OCI-LY7 (cell line): ENCODE data around the gene EEF1AKMT3.

Experiments used
- EZH2phosphoT487 ChIP-seq: fragments of 200-600 bp; sonication (generic); IDR thresholded peaks from 2 replicates; pipeline ENCODE4 v1.6.1; 2018; ENCODE audit warnings: low read depth, borderline replicate concordance, mild to moderate bottlenecking, mixed run types, antibody characterized with exemption, low read length, moderate library complexity, mixed read lengths
- TF ChIP-seq, protein P1 (sequence below): fragments of 200-600 bp; sonication (generic); conservative IDR thresholded peaks from 2 replicates; pipeline ENCODE4 v1.5.1; 2014; ENCODE audit warnings: mild to moderate bottlenecking, antibody characterized with exemption, low read length, moderate library complexity, mixed read lengths

DNA sequence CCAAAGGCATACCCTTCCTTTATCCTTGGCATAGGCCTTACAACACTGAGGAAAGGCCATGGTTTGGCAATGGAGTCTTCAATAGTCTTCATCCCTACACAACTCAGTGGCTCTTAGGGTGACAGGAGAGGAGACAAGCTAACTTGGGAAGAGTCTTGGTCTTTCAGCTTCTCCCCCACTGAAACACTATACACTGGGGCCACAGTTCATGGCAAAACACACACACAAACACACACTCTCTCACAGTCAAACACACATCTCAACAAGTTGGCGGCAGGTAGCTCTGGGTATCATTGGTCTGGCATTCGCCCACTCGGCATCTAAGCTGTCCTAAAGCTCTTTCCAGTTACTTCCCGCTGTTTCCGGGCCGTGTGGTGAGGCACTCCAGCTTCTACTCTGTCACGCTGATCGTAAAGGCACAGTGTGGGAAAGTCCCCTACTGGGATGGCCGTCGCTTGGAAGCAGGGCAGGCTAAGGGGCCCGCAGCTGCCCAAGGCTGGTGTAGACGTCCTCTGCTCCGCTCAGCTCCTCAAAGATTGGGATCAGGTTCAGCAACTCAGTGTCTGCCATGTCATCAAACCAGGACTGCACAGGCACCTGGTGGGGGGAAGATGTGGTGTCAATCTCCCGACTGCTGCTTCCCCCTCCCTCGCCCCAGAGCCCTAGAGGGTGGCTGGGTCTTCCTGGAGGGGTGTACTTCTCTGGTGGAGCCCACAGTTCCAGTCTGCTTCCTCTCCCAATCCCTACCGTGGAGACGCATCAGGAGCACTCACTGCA is 50.9 kb downstream of the EEF1AKMT3 start:
- TF ChIP-seq, protein P1, sequence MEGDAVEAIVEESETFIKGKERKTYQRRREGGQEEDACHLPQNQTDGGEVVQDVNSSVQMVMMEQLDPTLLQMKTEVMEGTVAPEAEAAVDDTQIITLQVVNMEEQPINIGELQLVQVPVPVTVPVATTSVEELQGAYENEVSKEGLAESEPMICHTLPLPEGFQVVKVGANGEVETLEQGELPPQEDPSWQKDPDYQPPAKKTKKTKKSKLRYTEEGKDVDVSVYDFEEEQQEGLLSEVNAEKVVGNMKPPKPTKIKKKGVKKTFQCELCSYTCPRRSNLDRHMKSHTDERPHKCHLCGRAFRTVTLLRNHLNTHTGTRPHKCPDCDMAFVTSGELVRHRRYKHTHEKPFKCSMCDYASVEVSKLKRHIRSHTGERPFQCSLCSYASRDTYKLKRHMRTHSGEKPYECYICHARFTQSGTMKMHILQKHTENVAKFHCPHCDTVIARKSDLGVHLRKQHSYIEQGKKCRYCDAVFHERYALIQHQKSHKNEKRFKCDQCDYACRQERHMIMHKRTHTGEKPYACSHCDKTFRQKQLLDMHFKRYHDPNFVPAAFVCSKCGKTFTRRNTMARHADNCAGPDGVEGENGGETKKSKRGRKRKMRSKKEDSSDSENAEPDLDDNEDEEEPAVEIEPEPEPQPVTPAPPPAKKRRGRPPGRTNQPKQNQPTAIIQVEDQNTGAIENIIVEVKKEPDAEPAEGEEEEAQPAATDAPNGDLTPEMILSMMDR: no peak
- TF ChIP-seq EZH2phosphoT487: no peak
